NCI-H82 treated with DMSO at 0.1 percent for 48 hours (cell line): ENCODE data around the gene MYL5.
"Not testable (repeated sequence)": the region's sequence is repeated elsewhere in the genome, so short reads cannot be mapped to it uniquely, and the experiment has no call there.

Experiments
- DNase-seq: peaks from one replicate; lab custom pipeline; 2025; ENCODE audit not compliant: unreplicated experiment; lab: John Stamatoyannopoulos, UW

Gene MYL5

DNA sequence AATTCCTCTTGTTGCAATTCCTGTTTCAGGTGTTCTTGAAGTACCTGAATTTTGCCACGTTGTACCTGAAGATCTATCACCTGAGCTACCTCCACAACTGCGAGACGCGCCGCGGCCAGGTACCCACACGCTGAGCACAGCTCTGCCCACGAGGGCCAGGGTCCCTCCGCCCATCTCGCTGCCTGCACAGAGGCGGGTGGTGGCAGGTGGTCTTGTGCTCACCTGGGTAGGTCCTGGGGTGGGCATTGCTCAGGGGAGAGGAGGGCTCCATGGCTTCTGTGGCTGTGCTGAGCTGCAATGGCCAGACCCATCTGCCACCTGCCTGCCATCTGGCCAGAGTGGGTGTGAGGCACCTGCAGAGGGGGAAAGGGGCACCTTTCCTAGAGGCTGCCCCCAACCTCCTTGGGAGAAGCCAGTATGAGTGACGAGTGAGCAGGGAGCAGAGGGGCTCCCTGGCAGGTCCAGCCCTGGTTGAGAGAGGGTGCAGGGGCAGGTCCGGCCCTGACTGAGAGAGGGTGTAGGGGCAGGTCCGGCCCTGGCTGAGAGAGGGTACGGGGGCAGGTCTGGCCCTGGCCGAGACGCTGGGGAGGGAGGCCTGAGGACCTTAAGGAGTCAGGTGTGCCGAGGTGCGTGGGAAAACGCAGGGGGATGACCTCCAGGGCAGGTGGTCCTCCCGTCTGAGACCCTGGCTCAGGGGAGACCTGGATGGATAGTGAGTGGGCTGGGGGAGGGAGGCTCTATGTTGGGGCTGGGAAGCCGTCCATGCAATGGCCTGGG, 38.3 kb upstream of the MYL5 start:
- no peak for DNase-seq

DNA sequence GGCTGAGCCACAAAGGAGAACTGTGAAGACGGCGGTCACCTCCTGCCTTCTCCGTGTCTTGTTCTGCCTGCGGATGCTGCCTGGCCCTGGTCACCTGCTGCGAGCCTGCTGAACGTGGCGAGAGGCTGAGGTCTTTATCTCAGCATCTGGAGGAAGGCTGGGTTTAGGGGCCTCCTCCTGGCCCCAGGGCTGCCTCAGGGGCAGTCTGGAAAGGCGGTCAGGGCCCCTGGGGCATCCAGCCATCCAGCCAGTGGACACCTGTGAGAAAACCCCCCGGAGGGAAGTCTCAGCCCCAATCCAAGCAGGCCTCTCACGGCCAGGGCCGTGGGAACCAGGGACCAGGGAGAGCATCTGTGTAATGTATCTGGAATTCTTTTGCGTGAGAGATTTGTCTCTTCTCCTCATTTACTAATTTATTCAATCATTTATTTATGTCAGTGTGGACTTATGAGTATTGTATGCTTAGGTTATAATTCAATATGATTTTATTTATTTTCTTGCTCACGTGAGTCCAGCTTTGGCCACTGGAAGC, 37.6 kb upstream of the MYL5 start:
- DNase-seq = no peak

DNA sequence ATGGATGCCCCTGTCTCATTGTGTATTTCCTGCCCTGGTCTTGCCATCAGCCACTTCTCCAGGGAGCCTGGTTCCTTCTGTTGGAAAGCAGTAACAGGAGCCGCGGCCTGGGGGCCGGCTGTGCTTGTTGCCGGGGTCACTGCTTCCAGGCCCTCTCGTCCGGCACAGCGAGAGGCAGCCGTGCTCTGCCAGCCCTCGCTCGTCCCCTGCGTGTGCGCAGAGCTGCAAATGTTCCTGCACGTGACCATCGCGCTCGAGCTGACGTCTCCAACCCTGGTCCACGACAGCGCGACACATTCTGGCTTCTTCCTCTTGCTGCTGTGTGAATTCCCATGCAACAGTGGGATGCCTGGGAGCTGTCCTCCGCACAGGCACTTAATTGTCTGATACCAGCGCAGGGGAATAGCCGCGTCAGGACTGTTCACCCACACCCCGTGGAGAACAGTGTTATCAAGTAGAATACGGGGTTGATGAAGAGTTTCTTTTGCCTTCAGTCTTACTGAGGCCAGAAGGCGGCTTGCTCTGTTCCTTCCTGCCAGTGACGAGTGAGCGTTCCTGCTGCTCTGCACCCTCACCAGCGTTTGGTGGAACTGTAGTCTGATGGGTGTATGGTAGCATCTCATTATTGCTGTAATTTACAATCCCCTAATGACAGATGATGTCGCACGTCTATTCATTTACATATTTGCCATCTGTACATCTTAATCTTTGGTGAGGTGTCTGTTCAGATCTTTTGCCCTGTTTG, 36.6 kb upstream of the MYL5 start:
- no peak for DNase-seq

DNA sequence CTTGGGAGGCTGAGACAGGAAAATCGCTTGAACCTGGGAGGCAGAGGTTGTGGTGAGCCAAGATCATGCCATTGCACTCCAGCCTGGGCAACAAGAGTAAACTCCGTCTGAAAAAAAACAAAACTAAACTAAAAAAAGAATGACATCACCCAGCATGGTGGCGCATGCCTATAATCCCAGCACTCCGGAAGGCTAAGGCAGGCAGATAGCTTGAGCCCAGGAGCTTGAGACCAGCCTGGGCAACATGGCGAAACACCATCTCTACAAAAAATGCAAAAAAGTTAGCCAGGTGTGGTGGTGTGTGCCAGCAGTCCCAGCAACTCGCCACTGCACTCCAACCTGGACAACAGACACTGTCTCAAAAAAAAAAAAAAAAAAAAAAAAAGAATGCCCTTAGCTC, 32.0 kb upstream of the MYL5 start:
- not testable (repeated sequence) for DNase-seq

DNA sequence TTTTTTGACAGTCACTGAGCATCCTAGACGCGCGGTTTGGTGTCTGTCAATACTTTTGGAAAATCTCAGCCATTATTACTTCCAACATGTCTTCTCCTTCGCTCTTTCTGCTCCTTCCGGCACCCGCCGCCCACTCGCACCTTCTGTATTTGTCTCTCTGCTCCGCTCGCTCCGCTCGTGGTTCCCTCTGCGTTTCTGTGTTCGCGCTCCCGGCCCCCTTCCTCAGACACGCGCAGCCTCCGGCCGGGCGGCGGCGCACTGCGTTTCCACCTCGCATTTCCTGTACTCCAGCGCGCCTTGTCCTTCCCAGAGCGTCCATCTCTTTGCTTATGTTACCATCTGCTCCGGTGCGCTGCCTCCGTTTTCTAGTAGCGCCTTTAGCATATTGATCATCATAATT, 27.9 kb upstream of the MYL5 start:
- no peak for DNase-seq

DNA sequence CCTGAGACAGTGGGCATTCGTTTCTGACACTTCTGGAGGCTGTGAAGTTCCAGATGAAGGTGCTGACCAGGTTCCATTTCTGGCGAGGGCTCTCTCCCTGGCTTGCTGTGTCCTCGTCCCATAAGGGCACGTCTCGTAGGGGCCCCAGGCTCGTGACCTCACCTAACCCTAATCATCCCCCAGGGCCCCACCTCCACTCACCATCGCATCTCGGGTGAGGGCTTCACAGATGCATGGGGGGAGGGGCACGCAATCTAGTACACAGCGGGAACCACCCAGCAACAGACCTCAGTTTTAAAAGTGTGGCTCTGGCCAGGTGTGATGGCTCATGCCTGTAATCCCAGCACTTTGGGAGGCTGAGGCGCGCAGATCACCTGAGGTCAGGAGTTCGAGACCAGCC, 26.9 kb upstream of the MYL5 start:
- DNase-seq = no peak

DNA sequence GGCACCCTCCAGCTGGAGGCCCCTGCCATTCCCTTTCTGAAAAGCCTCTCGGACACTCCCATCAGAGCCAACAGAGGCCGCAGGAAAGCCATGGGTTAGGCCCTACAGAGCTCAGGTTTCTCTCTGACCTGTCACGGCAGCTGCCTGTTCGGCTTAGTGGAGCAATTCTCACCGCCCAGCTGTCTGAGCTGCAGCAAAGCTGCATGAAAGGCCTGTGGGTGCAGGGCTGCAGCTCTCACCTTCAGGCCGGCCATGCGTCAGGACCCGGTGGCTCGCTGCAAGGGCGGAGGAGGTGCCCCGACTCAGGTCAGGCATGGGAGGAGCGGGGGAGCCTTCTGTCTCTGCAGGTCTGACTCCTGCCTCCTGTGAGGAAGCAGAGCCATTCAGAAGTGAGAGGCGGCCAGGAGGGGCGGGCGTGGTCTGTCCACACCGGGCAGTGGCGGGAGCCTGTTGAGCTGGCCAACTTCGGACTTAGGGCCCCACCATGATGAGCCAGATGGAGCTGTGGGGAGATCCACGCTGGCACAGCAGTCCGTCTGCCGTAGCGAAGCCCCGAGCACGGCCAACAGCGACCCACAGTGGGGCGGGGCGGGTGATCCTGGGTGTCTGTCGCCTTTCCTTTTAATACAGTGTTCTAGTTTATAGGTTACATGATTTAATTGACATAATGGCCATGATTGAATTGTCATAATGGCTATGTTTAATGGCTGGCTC, 25.6 kb upstream of the MYL5 start:
- peak; percentile 27 for DNase-seq

DNA sequence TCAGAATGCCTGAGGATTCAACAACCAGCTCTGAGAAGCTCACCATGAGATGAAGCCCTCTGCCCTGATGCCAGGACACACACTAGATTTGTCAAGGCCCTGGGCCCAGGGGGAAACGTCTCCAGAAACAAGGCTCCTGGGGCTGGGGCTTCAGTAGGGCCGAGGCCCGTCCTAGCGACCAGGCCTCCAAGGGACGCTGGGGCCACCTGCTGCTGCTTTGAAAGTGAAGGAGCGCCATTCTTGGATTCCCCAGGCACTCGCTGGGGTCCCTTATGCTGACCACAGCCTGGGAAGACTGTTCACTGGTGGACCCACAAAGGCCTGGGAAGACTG, 25.1 kb upstream of the MYL5 start:
- DNase-seq = no peak

DNA sequence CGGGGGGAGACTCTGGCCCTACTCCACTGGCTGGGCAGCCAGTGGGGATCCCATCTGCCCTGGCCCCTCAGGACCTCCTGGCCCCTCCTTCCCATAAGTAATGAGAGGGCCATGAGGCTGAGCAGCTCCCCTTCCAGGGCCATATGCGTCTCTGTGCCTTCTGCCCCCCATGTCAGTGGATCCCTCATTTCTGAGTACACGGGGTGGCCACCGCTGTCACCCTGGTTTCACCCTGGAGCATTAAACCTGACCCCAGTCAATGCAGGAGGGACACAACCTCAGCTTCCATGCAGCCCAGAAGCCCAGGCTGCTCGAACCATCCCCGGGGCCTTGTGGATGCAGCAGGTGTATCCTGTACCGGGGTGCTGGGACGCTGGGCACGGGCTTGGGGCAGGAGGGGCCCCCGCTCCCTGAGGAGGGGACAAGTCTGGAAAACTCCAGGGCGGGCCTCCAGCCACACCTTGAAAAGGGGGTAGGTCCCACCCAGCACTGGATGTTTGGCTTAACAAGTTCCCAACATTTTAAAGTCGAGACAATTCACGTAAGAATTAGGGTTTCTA, 24.5 kb upstream of the MYL5 start:
- no peak for DNase-seq

DNA sequence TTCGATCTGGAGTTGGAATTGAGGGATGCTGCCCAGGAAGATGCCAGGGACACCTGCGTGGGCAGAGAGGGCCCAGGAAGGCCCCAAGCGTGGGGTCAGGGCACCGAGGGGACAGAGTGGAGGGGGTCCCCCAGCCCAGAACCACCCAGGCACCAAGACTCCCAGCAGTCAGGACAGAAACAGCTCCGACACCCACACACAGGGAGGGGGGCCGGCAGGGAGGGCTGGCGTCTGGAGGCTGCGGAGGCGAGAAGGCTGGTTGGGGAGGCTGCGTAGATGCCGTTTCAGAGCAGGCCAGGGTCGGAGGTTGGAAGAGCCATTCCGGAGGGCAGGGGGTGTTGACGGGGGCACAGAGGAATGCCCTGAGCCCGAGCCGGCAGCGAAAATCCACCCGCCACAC, 23.9 kb upstream of the MYL5 start:
- no peak for DNase-seq

DNA sequence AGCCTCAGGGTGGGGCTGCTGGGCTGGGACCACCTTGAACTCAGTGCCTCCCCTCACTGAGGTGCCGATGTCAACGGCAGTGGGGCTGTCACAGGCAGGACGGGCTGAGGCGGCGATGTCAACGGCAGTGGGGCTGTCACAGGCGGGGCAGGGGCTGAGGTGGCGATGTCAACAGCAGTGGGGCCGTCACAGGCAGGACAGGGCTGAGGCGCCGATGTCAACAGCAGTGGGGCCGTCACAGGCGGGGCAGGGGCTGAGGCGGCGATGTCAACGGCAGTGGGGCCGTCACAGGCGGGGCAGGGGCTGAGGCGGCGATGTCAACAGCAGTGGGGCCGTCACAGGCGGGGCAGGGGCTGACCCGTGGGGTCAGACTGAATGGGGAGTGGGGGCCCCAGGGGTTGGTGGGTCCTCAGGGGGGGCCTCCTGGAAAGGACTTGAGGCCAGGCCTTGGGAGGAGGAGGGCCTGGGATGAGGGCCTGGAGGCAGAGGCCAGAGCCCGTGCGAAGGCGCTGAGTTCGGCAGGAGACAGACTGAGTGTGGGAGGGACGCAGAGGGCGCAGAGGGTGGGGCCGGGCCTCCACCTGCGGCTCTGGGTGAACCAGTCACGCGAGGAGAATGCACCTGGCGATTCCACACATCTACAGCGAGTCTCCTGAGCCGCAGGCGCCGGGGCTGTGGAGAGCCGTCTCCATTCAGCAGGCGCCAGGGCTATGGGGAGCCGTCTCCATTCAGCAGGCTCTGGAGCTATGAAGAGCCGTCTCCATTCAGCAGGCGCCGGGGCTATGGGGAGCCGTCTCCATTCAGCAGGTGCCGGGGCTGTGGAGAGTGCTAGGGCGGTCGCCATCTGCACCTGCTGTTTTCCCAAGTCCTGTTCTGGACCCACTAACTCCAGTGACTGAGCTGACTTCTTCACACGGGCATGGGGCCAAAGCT, 23.1 kb upstream of the MYL5 start:
- no peak for DNase-seq

DNA sequence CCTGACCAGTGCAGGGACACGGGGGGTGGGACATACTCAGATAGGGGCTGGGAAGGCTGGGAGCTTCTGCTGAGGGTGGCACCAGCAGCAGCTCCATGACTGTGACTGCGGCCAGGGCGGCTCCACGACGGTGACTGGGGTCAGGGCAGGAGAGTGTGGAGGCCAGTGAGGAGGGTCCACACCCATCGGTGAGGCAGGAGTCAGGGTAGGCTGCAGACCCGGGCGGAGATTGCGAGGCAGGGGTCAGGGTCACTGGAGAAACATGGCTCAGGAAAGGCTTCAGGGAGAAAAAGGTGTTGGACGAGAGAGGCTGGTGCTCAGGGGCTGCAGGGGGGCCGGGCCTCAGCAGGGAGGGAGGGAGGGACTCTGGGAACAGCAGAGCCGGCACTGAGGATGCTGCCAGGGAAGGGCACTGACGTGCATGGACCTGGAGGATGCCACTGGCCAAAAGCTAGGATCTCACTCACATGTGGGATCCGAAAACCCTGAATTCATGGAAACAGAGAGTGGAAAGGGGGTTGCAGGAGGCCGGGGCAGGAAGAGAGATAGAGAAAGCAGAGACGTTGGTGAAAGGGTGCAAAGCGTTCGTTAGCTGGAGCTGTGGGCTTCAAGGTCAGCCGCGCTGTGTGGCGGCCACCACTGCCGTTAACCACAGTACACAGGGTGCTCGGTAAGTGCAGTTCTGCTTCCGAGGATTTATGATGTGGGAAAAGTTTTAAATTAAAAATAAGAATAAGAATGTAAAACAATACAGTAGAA, 22.3 kb upstream of the MYL5 start:
- DNase-seq = no peak

DNA sequence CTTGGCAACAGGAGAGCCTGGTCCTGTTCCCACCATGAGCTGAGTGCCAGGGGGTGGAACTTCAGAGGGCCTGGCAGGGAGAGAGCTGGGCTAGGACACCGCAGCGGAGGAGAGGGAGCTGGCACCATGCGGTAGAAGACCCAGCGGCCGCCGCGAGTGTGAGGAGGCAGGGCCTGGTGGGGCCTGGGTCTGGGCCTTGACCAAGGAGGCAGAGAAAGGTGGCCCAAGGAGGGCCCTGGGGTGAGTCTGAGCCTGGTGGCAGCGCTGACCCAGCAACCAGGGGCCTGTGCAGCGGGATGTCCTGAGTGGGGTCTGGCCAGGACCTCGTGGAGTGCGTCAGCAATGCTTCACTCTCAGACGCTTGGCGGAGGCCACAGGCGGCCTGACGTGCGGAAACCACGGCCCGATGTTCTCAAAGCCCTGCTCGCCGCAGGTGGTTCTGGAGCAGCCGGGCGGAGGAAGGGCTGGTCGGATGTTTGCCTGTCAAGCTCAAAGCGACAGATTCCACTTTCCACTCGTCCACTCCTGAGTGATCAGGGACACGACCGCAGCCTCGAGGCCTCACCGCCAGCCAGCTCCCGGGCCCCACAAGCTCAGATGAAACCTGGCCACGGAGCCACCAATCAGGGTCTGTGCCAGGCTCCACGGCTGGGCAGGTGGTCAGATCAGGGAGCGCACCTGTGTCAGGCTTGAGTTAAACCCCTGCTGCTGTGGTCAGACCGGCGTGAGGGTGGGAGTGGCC, 21.1 kb upstream of the MYL5 start:
- DNase-seq = no peak

DNA sequence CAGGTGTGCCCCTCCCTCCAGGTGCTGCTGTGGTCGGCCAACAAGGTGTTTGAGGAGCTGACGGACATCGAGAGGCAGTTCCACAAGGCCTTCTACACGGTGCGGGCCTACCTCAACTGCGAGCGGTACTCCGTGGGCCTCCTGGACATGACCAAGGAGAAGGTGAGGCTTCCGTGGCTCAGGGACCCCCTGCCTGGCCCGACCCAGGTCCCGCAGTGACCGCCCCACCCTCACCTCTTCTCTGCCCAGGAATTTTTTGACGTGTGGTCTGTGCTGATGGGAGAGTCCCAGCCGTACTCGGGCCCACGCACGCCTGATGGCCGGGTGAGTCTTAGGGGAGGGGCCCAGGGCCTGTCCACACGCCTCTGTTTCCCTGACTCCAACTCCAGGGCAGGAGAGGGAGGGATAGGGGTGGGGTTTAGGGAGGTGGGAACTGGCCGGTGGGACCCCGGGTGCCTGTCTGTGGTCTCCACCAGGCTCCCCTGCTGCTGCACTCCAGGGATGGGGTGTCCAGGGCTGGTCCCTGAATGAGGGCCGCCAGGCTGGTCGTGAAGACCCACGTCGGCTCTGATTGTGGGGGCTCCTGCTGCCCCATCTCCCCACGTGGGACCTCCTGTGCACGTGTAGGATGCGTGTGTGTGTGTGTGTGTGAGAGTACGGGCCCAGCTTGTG, 20.4 kb upstream of the MYL5 start:
- no peak for DNase-seq

DNA sequence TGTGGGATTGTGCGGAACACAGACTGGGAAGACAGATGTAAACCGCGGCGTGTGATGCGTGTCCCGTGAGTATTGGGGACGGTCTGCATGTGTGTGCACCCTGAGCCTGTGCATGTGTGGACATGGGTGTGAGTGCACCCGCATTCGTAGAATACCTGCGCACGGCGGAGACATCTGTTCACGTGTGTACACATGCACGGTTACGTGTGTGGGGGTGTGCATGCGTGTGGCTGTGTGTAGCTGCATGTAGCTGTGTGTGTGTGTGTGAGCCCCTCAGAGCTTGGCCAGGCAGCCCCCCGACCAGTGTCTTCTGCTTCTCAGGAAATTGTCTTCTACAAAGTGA, 19.9 kb upstream of the MYL5 start:
- DNase-seq = no peak

DNA sequence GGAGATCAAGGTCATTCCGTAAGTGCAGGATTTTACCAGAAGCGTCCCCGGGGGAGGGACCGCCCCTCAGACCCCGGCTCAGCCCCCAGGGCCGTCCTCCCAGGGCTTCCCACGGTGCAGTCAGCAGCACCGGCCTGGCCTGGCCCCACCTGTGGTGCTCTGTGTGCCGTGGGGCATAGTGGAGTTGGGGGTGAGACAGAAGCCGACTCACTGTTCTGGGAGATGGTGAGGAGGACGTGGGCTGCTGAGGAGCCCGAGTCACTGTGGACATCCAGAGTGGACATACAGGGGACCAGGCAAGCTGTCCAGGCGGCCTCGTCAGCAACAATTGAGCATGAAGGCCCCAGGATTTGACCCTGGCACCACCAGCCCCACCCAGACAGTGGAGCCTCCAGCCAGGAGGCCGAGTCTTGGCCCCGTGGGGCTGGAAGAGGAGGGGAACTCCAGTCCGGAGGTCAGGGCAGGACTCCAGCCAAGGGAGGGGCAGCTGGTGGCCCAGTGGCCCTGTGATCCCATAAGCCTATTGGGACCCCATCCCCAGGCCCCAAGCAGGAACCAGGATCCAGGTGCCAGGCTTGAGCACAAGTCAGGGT, 19.4 kb upstream of the MYL5 start:
- no peak for DNase-seq

DNA sequence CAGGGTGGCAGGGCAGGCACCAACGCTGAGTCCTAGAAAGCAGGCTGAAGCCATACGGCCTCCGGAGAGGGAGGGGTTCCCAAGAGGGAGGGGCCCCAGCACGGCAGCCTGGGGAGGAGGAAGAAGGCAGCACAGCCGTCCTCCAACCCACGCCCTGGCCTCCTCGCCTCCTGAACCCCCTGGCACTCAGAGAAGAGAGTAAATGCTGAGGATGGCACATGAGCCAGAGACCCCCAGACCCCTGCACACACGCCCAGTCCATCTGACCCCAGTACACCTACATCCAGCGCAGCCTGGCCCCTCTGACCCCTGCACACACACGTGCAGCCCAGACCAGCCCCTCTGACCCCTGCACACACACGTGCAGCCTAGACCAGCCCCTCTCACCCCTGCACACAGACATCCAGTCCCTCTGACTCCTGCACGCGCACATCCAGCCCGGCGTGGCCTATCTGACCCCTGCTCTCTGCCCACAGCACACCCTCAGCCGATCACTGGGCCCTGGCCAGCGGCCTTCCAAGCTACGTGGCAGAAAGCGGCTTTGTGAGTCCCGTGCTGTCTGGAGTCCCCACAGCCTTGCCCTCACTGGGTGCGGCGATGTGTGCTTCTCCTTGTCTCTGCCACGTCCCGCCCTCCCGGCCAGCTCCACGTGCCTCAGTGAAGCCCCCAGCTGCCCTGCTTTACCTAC, 18.7 kb upstream of the MYL5 start:
- no peak for DNase-seq
